ENCODE data around the gene PRKAG2.

Gene PRKAG2

GRCh38 chr7:151731022-151731441 is 145.9 kb downstream of the PRKAG2 start:
- no peak for DNase-seq
- no peak for TF ChIP-seq GATA1 (IDR thresholded peaks at IDR 0.05; ENCODE audit: low read depth, low read length)
- no peak for TF ChIP-seq POLR2A (IDR thresholded peaks at IDR 0.05; ENCODE audit: low read length)

- no peak for TF ChIP-seq POLR2A (IDR thresholded peaks at IDR 0.05; ENCODE audit: low read length)
- no peak for TF ChIP-seq GATA1 (IDR thresholded peaks at IDR 0.05; ENCODE audit: low read depth, low read length)
- no peak for DNase-seq
Measured at GRCh38 chr7:151730591-151730990, 146.3 kb downstream of the PRKAG2 start.

- TF ChIP-seq POLR2A (IDR thresholded peaks at IDR 0.05; ENCODE audit: low read length) (no peak), GATA1 (IDR thresholded peaks at IDR 0.05; ENCODE audit: low read depth, low read length) (no peak)
Measured at GRCh38 chr7:151729521-151729921, 147.4 kb downstream of the PRKAG2 start.

GRCh38 chr7:151728746-151729145 is 148.2 kb downstream of the PRKAG2 start:
- TF ChIP-seq POLR2A (IDR thresholded peaks at IDR 0.05; ENCODE audit: low read length) (no peak), GATA1 (IDR thresholded peaks at IDR 0.05; ENCODE audit: low read depth, low read length) (no peak)
- DNase-seq, result no peak

More at GRCh38 chr7:151729521-151729921, 147.4 kb downstream of the PRKAG2 start:
- DNase-seq, result no peak

DNA sequence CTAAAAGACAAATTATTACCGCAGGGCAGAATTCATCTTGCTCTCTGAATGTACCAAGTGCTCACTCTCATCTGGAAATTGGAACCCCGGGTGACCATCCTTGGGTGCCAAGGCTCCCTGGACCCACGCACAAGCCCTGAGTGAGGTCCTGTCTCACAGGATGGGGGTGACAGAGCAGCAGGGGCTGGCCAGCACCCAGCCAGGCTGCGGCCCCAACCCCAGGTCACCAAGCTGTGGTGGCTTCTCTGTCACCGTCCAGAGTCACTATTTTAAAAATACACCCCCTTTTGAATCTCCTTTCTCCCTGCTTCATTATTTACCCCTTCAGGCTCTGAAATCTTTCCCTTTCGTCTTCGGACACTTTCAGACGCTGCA is 148.6 kb downstream of the PRKAG2 start:
- no peak for DNase-seq
- TF ChIP-seq GATA1 (IDR thresholded peaks at IDR 0.05; ENCODE audit: low read depth, low read length) (no peak), POLR2A (IDR thresholded peaks at IDR 0.05; ENCODE audit: low read length) (no peak)

DNA sequence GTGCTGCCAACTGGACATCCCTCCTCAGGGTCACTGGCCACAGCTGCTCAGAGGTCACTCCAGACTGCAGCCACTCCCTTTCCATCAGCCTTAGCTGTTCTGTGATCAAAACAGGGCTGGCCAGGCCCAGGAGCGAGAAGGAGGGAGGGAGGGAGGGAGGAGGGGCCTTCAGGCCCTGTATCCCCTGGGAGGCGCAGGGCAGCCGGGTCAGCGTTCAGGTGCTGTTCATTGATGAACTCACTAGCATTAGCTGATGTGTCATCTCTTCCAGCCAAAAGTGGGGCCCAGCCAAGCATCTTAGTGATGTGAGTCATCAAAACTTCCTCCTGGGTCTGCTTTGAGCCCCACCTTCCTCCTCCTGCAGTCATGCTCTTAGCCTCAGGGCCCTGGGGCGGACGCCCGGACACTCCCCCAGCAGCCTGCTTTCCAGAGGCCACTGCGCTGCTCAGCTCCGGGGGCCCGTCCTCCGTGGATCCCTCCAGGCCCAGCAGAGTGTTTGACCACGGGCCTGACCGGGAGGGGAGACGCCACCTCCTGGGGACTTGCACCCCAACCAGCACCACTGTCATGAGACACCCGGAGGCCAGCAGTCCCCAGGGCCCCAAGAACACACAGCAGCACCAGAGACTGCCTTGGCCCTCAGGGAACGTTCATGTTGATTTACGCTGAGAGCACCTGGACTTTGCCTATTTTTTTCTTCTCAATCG is 149.2 kb downstream of the PRKAG2 start:
- TF ChIP-seq POLR2A (IDR thresholded peaks at IDR 0.05; ENCODE audit: low read length) (no peak), GATA1 (IDR thresholded peaks at IDR 0.05; ENCODE audit: low read depth, low read length) (no peak)
- peak in 1 of 2 experiments; percentile 35 for DNase-seq

GRCh38 chr7:151726652-151727578 is 150.0 kb downstream of the PRKAG2 start:
- no peak for DNase-seq
- no peak for TF ChIP-seq GATA1 (IDR thresholded peaks at IDR 0.05; ENCODE audit: low read depth, low read length)
- no peak for TF ChIP-seq POLR2A (IDR thresholded peaks at IDR 0.05; ENCODE audit: low read length)

DNA sequence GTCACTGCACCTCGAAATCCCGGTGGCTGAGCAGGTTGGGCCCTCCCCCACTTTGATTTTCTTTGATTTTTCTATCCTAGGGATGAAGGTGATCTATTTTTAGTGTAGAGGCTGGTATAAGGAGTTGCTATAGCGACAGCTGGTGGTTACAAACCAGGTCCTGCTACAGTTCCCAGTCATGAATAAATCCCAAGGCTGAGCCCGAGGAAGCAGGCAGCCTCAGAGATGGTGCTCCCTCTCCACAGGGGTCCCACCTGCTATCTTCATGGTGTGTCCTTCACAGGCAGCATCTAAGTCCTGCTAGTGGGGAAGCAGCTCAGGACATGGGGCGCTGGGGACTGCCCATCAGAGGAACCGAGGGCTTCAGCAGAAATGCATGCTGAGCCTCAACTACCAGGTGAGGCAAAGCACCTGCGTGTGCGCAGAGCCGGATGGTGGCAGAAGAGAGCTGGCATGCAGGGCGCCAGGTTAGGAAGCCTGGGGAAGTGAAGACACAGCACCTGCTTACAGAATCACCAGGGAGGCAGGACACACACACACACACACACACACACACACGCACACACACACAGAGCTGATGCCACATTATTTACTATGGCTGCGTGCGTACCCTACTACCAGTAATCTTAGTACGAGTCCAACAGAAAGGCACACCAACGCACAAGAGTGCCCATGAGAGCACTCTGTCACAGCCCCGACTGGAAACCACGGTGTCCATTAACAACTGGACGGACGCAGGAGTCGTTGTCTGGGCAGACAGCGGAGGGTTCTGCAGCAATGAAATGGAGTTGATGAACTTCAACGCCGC is 150.9 kb downstream of the PRKAG2 start:
- TF ChIP-seq POLR2A (IDR thresholded peaks at IDR 0.05; ENCODE audit: low read length), result no peak
- TF ChIP-seq GATA1 (IDR thresholded peaks at IDR 0.05; ENCODE audit: low read depth, low read length), result no peak
- DNase-seq, result no peak

DNA sequence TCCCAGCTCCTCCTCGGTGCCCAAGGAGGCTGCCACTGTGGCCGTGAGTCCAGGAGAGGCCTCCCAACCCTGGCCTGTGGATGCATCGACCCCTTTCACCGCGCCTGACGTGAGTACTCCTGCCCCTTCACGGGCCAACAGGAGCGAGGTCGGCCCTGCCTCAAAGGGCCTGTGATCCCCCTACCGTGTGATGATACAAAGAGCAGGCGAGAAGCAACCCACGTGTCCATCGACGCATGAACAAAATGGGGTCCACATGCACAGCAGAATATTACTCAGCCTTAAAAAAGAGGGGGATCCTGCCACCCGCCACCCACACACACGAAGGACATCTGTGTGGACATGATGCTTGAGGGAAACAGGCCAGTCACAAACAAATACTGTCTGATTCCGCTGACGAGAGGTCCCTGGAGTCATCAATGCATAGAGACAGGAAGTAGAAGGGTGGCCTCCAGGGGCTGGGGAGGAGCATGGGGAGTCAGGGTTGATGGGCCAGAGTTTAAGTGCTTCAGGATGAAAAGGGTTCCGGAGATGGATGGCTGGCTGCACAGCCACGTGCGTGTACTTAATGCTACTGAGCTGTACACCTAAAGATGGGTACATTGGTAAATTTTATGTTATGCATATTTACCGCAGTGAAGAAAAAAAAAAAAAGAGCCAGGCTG is 151.9 kb downstream of the PRKAG2 start:
- DNase-seq, result no peak
- TF ChIP-seq GATA1 (IDR thresholded peaks at IDR 0.05; ENCODE audit: low read depth, low read length) (no peak), POLR2A (IDR thresholded peaks at IDR 0.05; ENCODE audit: low read length) (no peak)

DNA sequence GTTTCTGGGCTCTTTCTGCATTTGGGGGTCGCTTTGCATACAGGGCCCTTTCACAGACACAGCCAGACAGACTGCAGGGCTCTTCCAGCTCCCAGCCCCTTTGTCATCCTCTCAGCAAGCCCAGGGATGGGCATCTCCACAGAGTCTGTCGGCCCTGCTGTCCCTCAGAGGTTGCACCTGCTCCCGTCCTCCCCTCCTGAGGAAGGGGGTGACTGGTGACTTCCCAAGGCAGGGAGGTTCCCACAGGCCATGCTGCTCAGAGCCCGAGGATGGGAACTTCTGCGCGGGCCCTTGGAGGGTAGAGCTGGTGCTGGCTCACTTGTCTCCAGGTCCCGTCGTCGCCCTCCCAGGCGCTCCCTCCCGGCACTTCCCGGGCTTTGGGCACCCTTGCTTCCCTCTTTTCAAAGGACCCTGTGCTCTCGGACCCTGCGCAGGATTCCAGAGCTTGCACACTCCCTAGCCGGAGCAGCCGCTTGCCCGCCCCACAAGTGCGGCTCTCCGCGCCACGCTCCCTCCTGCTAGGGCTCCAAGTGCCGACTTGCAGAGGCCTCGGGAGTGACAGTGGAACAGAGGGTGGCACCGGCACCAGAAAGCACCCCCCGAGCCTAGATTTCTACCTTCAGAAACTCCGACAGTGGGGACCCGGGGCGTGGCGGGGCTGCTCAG is 152.5 kb downstream of the PRKAG2 start:
- no peak for DNase-seq
- TF ChIP-seq POLR2A (IDR thresholded peaks at IDR 0.05; ENCODE audit: low read length) (no peak), GATA1 (IDR thresholded peaks at IDR 0.05; ENCODE audit: low read depth, low read length) (no peak)

- DNase-seq, result no peak
- TF ChIP-seq POLR2A (IDR thresholded peaks at IDR 0.05; ENCODE audit: low read length) (no peak), GATA1 (IDR thresholded peaks at IDR 0.05; ENCODE audit: low read depth, low read length) (no peak)
Measured at GRCh38 chr7:151723321-151723720, 153.6 kb downstream of the PRKAG2 start.

DNA sequence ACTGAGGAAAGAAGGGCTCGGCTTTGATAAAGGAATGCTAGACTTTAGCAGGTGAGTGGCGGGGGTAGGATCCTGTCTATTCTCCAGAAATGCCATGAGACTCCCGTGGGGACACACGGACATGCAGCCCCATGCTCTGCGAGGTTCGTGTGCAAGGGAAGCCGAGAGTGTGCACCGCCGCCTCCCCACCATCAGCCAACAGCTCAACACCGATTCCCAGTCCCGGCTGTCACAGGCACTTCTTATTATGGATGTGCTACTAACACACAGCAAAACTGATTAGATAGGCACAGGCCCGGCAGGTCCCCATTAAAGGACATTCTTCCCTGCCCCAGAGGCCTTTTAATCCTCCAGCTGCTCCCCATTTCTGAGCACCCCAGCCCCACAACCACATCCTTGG is 154.4 kb downstream of the PRKAG2 start:
- TF ChIP-seq POLR2A (IDR thresholded peaks at IDR 0.05; ENCODE audit: low read length), result no peak
- TF ChIP-seq GATA1 (IDR thresholded peaks at IDR 0.05; ENCODE audit: low read depth, low read length), result no peak
- DNase-seq, result no peak

- no peak for TF ChIP-seq GATA1 (IDR thresholded peaks at IDR 0.05; ENCODE audit: low read depth, low read length)
- no peak for TF ChIP-seq POLR2A (IDR thresholded peaks at IDR 0.05; ENCODE audit: low read length)
- DNase-seq, result peak in 1 of 2 experiments; percentile 20
Measured at GRCh38 chr7:151721694-151722093, 155.2 kb downstream of the PRKAG2 start.
